T47D (cell line): ENCODE data around the gene HRH1.
"Not testable (repeated sequence)": the region's sequence is repeated elsewhere in the genome, so short reads cannot be mapped to it uniquely, and the experiment has no call there.

Experiments used
- DNase-seq, 2 experiments: peaks; one replicate each; pipeline versions ENCODE4 v3.0.0 to v3.0.0-alpha.2; 2011 to 2012; ENCODE audit warnings: low read depth in 1 of 2, low spot score in 1 of 2
- JUND ChIP-seq: IDR thresholded peaks from 2 replicates; pipeline ENCODE4 v1.6.1; 2012; ENCODE audit warnings: low read depth
- in situ Hi-C: cut with HindIII; loops from 2 replicates; pipeline ENCODE4 v1.10.0; 2016; ENCODE audit warnings: low sequenced_read_pairs, low pct_unique_long_range_greater_than_20kb

The HRH1 gene

GRCh38 chr3:11152301-11152700, 2.0 kb upstream of the HRH1 start:
- no peak for TF ChIP-seq JUND

GRCh38 chr3:11154953-11155325, 646 bp downstream of the HRH1 start:
- in situ Hi-C loops = no loop called here
- TF ChIP-seq JUND = no peak
- no peak for DNase-seq

More at GRCh38 chr3:11152301-11152700, 2.0 kb upstream of the HRH1 start:
- in situ Hi-C loops = no loop called here
- no peak for DNase-seq

GRCh38 chr3:11155341-11156025, 1.2 kb downstream of the HRH1 start:
- in situ Hi-C loops = no loop called here
- no peak for TF ChIP-seq JUND
- DNase-seq = peak; percentile 68 to 73

DNA sequence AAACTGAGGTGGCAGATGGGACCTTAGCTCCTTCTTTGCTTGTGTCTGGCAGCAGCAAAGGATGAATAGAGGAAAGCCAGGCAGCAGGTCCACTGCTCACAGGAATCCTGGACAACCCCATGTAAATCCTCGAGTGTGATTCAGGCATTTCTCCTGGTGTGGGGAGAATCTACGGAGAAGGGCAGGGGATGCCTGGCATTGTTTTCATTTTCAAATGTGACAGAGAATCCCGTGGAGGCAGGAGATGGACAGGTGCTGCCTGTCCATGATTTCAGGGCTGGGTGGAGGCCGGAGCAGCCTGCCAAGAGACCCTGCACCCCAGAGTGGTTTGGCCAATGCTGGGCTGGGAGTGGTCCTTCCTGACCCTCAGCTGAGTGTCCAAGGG, 1.7 kb downstream of the HRH1 start:
- no peak for TF ChIP-seq JUND
- in situ Hi-C loops = no loop called here
- DNase-seq = no peak

GRCh38 chr3:11157421-11157820, 3.1 kb downstream of the HRH1 start:
- in situ Hi-C loops = no loop called here
- no peak for TF ChIP-seq JUND
- no peak for DNase-seq

- in situ Hi-C loops = no loop called here
- no peak for TF ChIP-seq JUND
- no peak for DNase-seq
Measured at GRCh38 chr3:11159421-11159904, 5.2 kb downstream of the HRH1 start.

DNA sequence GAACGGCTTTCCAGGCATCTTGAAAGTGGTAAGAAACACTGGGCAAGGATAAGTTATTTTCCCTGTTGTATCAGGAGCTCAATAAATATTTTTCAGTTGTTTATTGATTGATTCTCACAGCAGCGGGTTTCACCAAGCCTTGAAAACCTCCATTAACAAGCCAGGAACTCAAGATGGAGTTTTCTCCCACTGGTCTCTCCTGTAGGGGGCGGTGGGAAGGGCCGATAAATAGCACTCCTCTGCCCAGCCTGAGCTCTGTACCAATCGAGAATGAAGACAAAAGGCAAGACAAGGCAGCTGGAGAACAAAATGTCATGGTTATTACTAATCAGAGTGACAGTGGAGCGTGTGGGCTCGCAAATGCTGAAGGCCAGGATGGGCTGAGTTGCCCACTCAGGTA, 7.4 kb downstream of the HRH1 start:
- in situ Hi-C loops = no loop called here
- TF ChIP-seq JUND = no peak
- no peak for DNase-seq

GRCh38 chr3:11162401-11163345, 8.4 kb downstream of the HRH1 start:
- in situ Hi-C loops = no loop called here
- no peak for DNase-seq
- no peak for TF ChIP-seq JUND

GRCh38 chr3:11164607-11165006, 10.3 kb downstream of the HRH1 start:
- in situ Hi-C loops = no loop called here

DNA sequence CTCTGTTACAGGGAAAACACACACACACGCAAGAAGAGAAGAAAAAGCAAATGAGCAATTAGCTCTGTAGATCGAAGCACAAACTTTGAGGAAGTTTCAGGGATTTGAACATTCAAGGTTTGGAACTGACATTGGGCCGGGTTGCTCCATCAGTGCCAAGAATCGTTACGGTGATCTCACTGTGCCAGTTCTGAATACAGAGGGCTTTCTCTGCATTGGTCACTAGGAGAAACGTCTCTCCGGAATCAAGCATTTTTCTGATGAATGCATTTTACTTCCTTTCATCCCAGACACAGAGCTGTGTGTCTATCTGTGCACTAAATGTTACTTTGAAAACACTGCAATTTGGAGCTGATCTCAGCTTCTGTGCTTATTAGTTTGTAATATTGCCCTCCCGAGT, 11.2 kb downstream of the HRH1 start:
- DNase-seq = no peak
- no peak for TF ChIP-seq JUND
- in situ Hi-C loops = no loop called here

More at GRCh38 chr3:11164607-11165006, 10.3 kb downstream of the HRH1 start:
- DNase-seq = no peak
- TF ChIP-seq JUND = no peak

DNA sequence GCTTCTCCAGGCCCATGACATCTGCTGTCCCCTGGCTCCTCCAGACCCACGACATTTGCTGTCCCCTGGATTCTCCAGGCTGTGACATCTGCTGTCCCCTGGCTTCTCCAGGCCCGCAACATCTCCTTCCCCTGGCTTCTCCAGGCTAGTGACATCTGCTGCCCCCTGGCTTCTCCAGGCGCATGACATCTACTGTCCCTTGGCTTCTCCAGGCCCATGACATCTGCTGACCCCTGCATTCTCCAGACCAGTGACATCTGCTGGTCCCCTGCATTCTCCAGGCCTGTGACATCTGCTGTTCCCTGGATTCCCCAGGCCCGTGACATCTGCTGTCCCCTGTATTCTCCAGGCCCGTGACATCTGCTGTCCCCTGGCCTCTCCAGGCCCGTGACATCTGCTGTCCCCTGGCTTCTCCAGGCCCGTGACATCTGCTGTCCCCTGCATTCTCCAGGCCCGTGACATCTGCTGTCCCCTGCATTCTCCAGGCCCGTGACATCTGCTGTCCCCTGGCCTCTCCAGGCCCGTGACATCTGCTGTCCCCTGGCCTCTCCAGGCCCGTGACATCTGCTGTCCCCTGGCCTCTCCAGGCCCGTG, 12.6 kb downstream of the HRH1 start:
- in situ Hi-C loops, DNase-seq: not testable (repeated sequence)

GRCh38 chr3:11167590-11167989, 13.3 kb downstream of the HRH1 start:
- in situ Hi-C loops = no loop called here
- DNase-seq = no peak
- no peak for TF ChIP-seq JUND

DNA sequence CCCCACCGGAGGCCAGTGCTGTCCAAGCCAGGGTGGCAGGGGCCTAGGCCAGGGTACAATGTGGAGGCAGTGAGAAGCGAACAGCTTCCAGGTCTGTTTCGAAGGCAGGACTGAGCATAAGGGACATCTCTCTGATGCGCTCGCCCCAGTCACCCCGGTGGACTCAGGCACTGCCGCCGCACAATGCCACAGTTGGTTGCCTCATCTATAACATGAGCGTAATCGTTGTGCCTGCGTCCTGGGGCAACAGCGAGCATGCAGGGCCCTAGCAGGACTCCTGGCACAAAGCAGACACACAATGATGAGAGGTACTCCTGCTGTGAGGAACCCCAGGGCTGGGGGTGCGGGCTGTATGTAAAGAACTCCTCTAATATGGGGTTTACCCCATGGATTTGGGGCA, 14.1 kb downstream of the HRH1 start:
- in situ Hi-C loops = no loop called here
- DNase-seq = no peak
- TF ChIP-seq JUND = no peak
